Mucosa of descending colon (tissue), 3 donors: ENCODE results near the gene RAB22A. TPM values are rescaled to one million over a fixed set of nuclear protein-coding genes. Genes with fewer than 3 reads are reported as not detected.

Experiments used
- ATAC-seq: fragments of 200-7000 bp; cut with Tn5 transposase; one replicate; pipeline ENCODE4 v1.9.1; 2020; ENCODE audit warnings: mild to moderate bottlenecking, moderate library complexity
- DNase-seq, 3 donors: peaks; one replicate each; pipeline ENCODE4 v3.0.0-alpha.2; 2020
- H3K36me3 ChIP-seq: fragments of 200-600 bp; one replicate; pipeline ENCODE4 v1.8.0; 2021; ENCODE audit warnings: low read depth, mild to moderate bottlenecking
- H3K4me1 ChIP-seq: fragments of 200-600 bp; one replicate; pipeline ENCODE4 v1.8.0; 2021; ENCODE audit warnings: low read depth, mild to moderate bottlenecking
- H3K4me3 ChIP-seq: fragments of 200-600 bp; one replicate; pipeline ENCODE4 v1.8.0; 2021; ENCODE audit warnings: mild to moderate bottlenecking
- H3K9me3 ChIP-seq: fragments of 200-600 bp; one replicate; pipeline ENCODE4 v1.8.0; 2021; ENCODE audit warnings: mild to moderate bottlenecking
- CTCF ChIP-seq: fragments of 200-600 bp; IDR thresholded peaks from one replicate; pipeline ENCODE4 v1.8.0; 2022; ENCODE audit warnings: antibody characterized with exemption, mild to moderate bottlenecking
- intact Hi-C, 2 donors: fragments of 100-400 bp; cut with DNase I in 1 of 2; cut with micrococcal nuclease in 1 of 2; formaldehyde crosslinking; loops; one replicate each; pipeline versions ENCODE4 v1.11.0 to v1.11.1; 2022; cut with DNase I, micrococcal nuclease
- total RNA-seq, 3 donors: library from RNA; stranded (reverse); fragmentation: NEBNext Ultra II Directional in 2 of 3; extraction: Animal tissue kit (Norgen Biotek cat#: 25700) in 2 of 3; gene quantifications; one replicate each; pipeline versions ENCODE4 v1.2.1 to v1.2.4, GENCODE V29; 2021 to 2023
- donor health status: DM: no; HTN: no; CAD: no; lungs with moderate emphysema.
- donor health status: DM: no; HTN: no; CAD: no.
- donor health status: DM: no; HTN: yes; CAD: no.

Gene RAB22A
- total RNA-seq, 3 donors from 2014 or later = 20.2 to 27.3 (median 21.0) TPM

- Histone ChIP-seq H3K9me3 (no peaks in the 10 kb centered on the region), H3K4me3 (no peak overlapping the region), H3K4me1 (no peaks in the 10 kb centered on the region), H3K36me3 (no peaks in the 10 kb centered on the region)
- intact Hi-C loops = no loop called here
- ATAC-seq (no peak), DNase-seq (no peak)
- no peak for TF ChIP-seq CTCF
Measured at GRCh38 chr20:58375759-58376352, 66.3 kb downstream of the RAB22A start.

GRCh38 chr20:58377017-58377416 is 67.5 kb downstream of the RAB22A start:
- H3K4me3 ChIP-seq = no peak overlapping the region
- H3K36me3 ChIP-seq = no peaks in the 10 kb centered on the region
- DNase-seq = no peak
- intact Hi-C loops = no loop called here
- no peak for TF ChIP-seq CTCF
- ATAC-seq = no peak
- peaks cover 8% of the 10 kb centered on the region for H3K9me3 ChIP-seq
- no peaks in the 10 kb centered on the region for H3K4me1 ChIP-seq

GRCh38 chr20:58377766-58378401 is 68.4 kb downstream of the RAB22A start:
- no peak for ATAC-seq
- no peak overlapping the region for H3K4me3 ChIP-seq
- TF ChIP-seq CTCF = no peak
- no peaks in the 10 kb centered on the region for H3K36me3 ChIP-seq
- H3K4me1 ChIP-seq = no peaks in the 10 kb centered on the region
- no peak for DNase-seq
- peaks cover 8% of the 10 kb centered on the region for H3K9me3 ChIP-seq
- intact Hi-C loops = no loop called here

GRCh38 chr20:58378704-58379103 is 69.2 kb downstream of the RAB22A start:
- no peak for ATAC-seq
- DNase-seq = no peak
- no peaks in the 10 kb centered on the region for H3K4me1 ChIP-seq

GRCh38 chr20:58381627-58382026 is 72.1 kb downstream of the RAB22A start:
- peaks cover 8% of the 10 kb centered on the region for H3K9me3 ChIP-seq
- TF ChIP-seq CTCF = no peak
- DNase-seq (no peak), ATAC-seq (no peak)
- no peaks in the 10 kb centered on the region for H3K4me1 ChIP-seq
- intact Hi-C loops = no loop called here
- H3K36me3 ChIP-seq = no peaks in the 10 kb centered on the region
- H3K4me3 ChIP-seq = no peak overlapping the region

More at GRCh38 chr20:58378704-58379103, 69.2 kb downstream of the RAB22A start:
- peaks cover 8% of the 10 kb centered on the region for H3K9me3 ChIP-seq
- TF ChIP-seq CTCF = no peak
- intact Hi-C loops = no loop called here
- H3K36me3 ChIP-seq = no peaks in the 10 kb centered on the region
- H3K4me3 ChIP-seq = no peak overlapping the region
